Osteocyte (in vitro differentiated cells): ENCODE measurements around the gene MED13L. TPM values are rescaled to one million over a fixed set of nuclear protein-coding genes. Genes with fewer than 3 reads are reported as not detected.

ENCODE experiments used
- DNase-seq: peaks from one replicate; pipeline ENCODE4 v3.0.0; 2021; ENCODE audit warnings: mixed read lengths; ENCODE audit not compliant: unreplicated experiment; ENCODE audit errors: extremely low spot score
- H3K27ac Mint-ChIP-seq: one replicate; pipeline ENCODE4 v1.8.0; 2021; ENCODE audit warnings: mild to moderate bottlenecking, mixed read lengths; ENCODE audit not compliant: unreplicated experiment
- H3K27me3 Mint-ChIP-seq: one replicate; pipeline ENCODE4 v1.8.0; 2021; ENCODE audit warnings: mixed read lengths; ENCODE audit not compliant: unreplicated experiment
- H3K36me3 Mint-ChIP-seq: one replicate; pipeline ENCODE4 v1.8.0; 2021; ENCODE audit warnings: mixed read lengths; ENCODE audit not compliant: unreplicated experiment
- H3K4me1 Mint-ChIP-seq: one replicate; pipeline ENCODE4 v1.8.0; 2021; ENCODE audit warnings: mixed read lengths; ENCODE audit not compliant: unreplicated experiment
- H3K4me3 Mint-ChIP-seq: one replicate; pipeline ENCODE4 v1.8.0; 2021; ENCODE audit warnings: mild to moderate bottlenecking, moderate library complexity, mixed read lengths; ENCODE audit not compliant: unreplicated experiment
- H3K9me3 Mint-ChIP-seq: one replicate; pipeline ENCODE4 v1.8.0; 2021; ENCODE audit warnings: mixed read lengths; ENCODE audit not compliant: unreplicated experiment
- CTCF ChIP-seq: fragments of 200-600 bp; sonication (generic); IDR thresholded peaks from 2 replicates; pipeline ENCODE4 v1.5.0; 2021; ENCODE audit warnings: antibody characterized with exemption, mild to moderate bottlenecking, moderate library complexity
- total RNA-seq: library from RNA; stranded (reverse); gene quantifications from 2 replicates; pipeline ENCODE4 v1.2.1, GENCODE V29; 2021

Gene MED13L
- total RNA-seq, 1 donor from 2014 or later = 229 TPM

- no peak for DNase-seq
- peaks cover 43% of the 10 kb centered on the region for H3K36me3 Mint-ChIP-seq
- H3K9me3 Mint-ChIP-seq = no peaks in the 10 kb centered on the region
- peak overlapping the region; percentile 68 for H3K27ac Mint-ChIP-seq
- H3K4me3 Mint-ChIP-seq = no peak overlapping the region
- TF ChIP-seq CTCF = peak; percentile 79
- H3K27me3 Mint-ChIP-seq = no peaks in the 10 kb centered on the region
- peaks cover 25% of the 10 kb centered on the region for H3K4me1 Mint-ChIP-seq
These were observed 279.3 kb downstream of the MED13L start for GRCh38 chr12:115998119-115998633.

- H3K27me3 Mint-ChIP-seq = no peaks in the 10 kb centered on the region
These were observed 283.8 kb downstream of the MED13L start for GRCh38 chr12:115993737-115994136.

GRCh38 chr12:115990241-115990640, 287.3 kb downstream of the MED13L start:
- peaks cover 46% of the 10 kb centered on the region for H3K36me3 Mint-ChIP-seq
- peaks cover 20% of the 10 kb centered on the region for H3K4me1 Mint-ChIP-seq
- H3K4me3 Mint-ChIP-seq = no peak overlapping the region
- no peak overlapping the region for H3K27ac Mint-ChIP-seq
- no peak for TF ChIP-seq CTCF
- no peak for DNase-seq
- H3K9me3 Mint-ChIP-seq = no peaks in the 10 kb centered on the region
- no peaks in the 10 kb centered on the region for H3K27me3 Mint-ChIP-seq

More at GRCh38 chr12:115993737-115994136, 283.8 kb downstream of the MED13L start:
- peaks cover 39% of the 10 kb centered on the region for H3K36me3 Mint-ChIP-seq
- peak overlapping the region; percentile 5 for H3K27ac Mint-ChIP-seq
- H3K9me3 Mint-ChIP-seq = no peaks in the 10 kb centered on the region
- H3K4me3 Mint-ChIP-seq = no peak overlapping the region
- no peak for DNase-seq
- H3K4me1 Mint-ChIP-seq = peaks cover 18% of the 10 kb centered on the region
- TF ChIP-seq CTCF = no peak

- TF ChIP-seq CTCF = no peak
- no peaks in the 10 kb centered on the region for H3K27me3 Mint-ChIP-seq
- H3K9me3 Mint-ChIP-seq = no peaks in the 10 kb centered on the region
- peak overlapping the region; percentile 36 for H3K27ac Mint-ChIP-seq
- DNase-seq = no peak
- H3K36me3 Mint-ChIP-seq = peaks cover 38% of the 10 kb centered on the region
- peaks cover 20% of the 10 kb centered on the region for H3K4me1 Mint-ChIP-seq
- no peak overlapping the region for H3K4me3 Mint-ChIP-seq
These were observed 288.6 kb downstream of the MED13L start for GRCh38 chr12:115988625-115989563.

GRCh38 chr12:115988212-115988611, 289.3 kb downstream of the MED13L start:
- no peak overlapping the region for H3K27ac Mint-ChIP-seq
- no peaks in the 10 kb centered on the region for H3K9me3 Mint-ChIP-seq
- DNase-seq = no peak
- peaks cover 33% of the 10 kb centered on the region for H3K36me3 Mint-ChIP-seq
- TF ChIP-seq CTCF = no peak
- no peak overlapping the region for H3K4me3 Mint-ChIP-seq
- H3K4me1 Mint-ChIP-seq = peaks cover 20% of the 10 kb centered on the region
- H3K27me3 Mint-ChIP-seq = no peaks in the 10 kb centered on the region
